Upper lobe of left lung (tissue), 6 donors: ENCODE results near the gene CALY. TPM values are rescaled to one million over a fixed set of nuclear protein-coding genes. Genes with fewer than 3 reads are reported as not detected.

Experiments
- ATAC-seq, 2 donors: fragments of 200-7000 bp; cut with Tn5 transposase; one replicate each; pipeline ENCODE4 v1.9.1; 2022; ENCODE audit warnings: mild to moderate bottlenecking in 2 of 2, moderate library complexity in 2 of 2; ENCODE audit not compliant: low FRiP score in 2 of 2
- DNase-seq, 2 donors: peaks; one replicate each; pipeline ENCODE4 v3.0.0-alpha.2; 2019 to 2020
- H3K27ac ChIP-seq, 4 donors: fragments of 200-600 bp; sonication (generic); one replicate each; pipeline ENCODE4 v1.5.1; 2016 to 2019
- H3K27me3 ChIP-seq, 4 donors: fragments of 200-600 bp; sonication (generic); one replicate each; pipeline ENCODE4 v1.5.1; 2017 to 2019
- H3K36me3 ChIP-seq, 4 donors: fragments of 200-600 bp; sonication (generic); one replicate each; pipeline ENCODE4 v1.5.1; 2016 to 2019
- H3K4me1 ChIP-seq, 4 donors: fragments of 200-600 bp; sonication (generic); one replicate each; pipeline ENCODE4 v1.5.1; 2018 to 2019
- H3K4me3 ChIP-seq, 4 donors: fragments of 200-600 bp; sonication (generic); one replicate each; pipeline ENCODE4 v1.5.1; 2017 to 2019; ENCODE audit warnings: mild to moderate bottlenecking in 2 of 4, moderate library complexity in 1 of 4
- H3K9me3 ChIP-seq, 4 donors: fragments of 200-600 bp; sonication (generic); one replicate each; pipeline ENCODE4 v1.5.1; 2018 to 2019
- EP300 ChIP-seq, 4 donors: sonication (generic); formaldehyde crosslinking; IDR thresholded peaks; one replicate each; pipeline ENCODE4 v1.5.1; 2017; ENCODE audit warnings: antibody characterized with exemption in 4 of 4, control low read depth in 2 of 4
- POLR2A ChIP-seq, 4 donors: fragments of 450-650 bp; IDR thresholded peaks; one replicate each; pipeline ENCODE4 v1.5.1; 2016 to 2017; ENCODE audit warnings: antibody characterized with exemption in 4 of 4, mild to moderate bottlenecking in 2 of 4
- POLR2AphosphoS5 ChIP-seq, 2 donors: sonication (generic); formaldehyde crosslinking; IDR thresholded peaks; one replicate each; pipeline ENCODE4 v1.5.1; 2017; ENCODE audit warnings: antibody characterized with exemption in 2 of 2
- WGBS, 2 donors: methylation state at CpG; one replicate each; pipeline ENCODE4 v1.1.5; 2017 to 2018; 5-methylcytosine and 5-hydroxymethylcytosine counted together
- total RNA-seq, 6 donors: library from RNA; depleted of rRNA in 4 of 6; stranded (reverse); fragments of >200 nt in 4 of 6; gene quantifications; one replicate each; pipeline versions ENCODE4 v1.1.0 to v1.2.1, GENCODE V29; 2016 to 2021
- TF ChIP-seq, protein P1 (sequence below), 6 experiments: fragments of 450-650 bp in 4 of 6; fragments of 200-600 bp in 2 of 6; sonication (generic) in 2 of 6; IDR thresholded peaks; one replicate each; pipeline ENCODE4 v1.5.1; 2016 to 2019; ENCODE audit warnings: antibody characterized with exemption in 6 of 6
- donor health status: DM: no; HTN: no; CAD: no; lungs with moderate emphysema.
- donor health status: DM: no; HTN: yes; CAD: no; lungs with severe emphysema.

CALY gene
- total RNA-seq, 6 donors from 2014 or later = 7.4 TPM; not detected in 5

DNA sequence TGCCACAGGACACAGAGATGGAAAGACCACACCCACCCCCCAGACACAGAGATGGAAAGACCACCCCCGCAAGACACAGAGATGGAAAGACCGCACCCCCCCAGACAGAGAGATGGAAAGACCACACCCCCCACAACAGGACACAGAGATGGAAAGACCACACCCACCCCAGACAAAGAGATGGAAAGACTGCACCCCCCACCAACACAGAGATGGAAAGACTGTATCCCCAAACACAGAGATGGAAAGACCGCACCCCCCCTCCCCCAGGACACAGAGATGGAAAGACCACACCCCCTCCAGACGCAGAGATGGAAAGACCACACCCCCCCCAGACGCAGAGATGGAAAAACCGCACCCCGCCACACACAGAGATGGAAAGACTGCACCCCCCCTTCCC, 20.0 kb downstream of the CALY start:
- TF ChIP-seq, protein P1, sequence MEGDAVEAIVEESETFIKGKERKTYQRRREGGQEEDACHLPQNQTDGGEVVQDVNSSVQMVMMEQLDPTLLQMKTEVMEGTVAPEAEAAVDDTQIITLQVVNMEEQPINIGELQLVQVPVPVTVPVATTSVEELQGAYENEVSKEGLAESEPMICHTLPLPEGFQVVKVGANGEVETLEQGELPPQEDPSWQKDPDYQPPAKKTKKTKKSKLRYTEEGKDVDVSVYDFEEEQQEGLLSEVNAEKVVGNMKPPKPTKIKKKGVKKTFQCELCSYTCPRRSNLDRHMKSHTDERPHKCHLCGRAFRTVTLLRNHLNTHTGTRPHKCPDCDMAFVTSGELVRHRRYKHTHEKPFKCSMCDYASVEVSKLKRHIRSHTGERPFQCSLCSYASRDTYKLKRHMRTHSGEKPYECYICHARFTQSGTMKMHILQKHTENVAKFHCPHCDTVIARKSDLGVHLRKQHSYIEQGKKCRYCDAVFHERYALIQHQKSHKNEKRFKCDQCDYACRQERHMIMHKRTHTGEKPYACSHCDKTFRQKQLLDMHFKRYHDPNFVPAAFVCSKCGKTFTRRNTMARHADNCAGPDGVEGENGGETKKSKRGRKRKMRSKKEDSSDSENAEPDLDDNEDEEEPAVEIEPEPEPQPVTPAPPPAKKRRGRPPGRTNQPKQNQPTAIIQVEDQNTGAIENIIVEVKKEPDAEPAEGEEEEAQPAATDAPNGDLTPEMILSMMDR (IDR thresholded peaks at IDR 0.05) = no peak
- TF ChIP-seq POLR2AphosphoS5 (IDR thresholded peaks at IDR 0.05) (no peak), POLR2A (IDR thresholded peaks at IDR 0.05) (no peak), EP300 (IDR thresholded peaks at IDR 0.05) (no peak)
- Histone ChIP-seq H3K4me3 (no peak overlapping the region), H3K27me3 (no peaks in the 10 kb centered on the region), H3K27ac (no peak overlapping the region), H3K36me3 (peaks cover 3 to 15% (median 12%) of the 10 kb centered on the region in 4 donors), H3K4me1 (peaks cover 5 to 11% (median 7%) of the 10 kb centered on the region in 4 donors), H3K9me3 (no peaks in the 10 kb centered on the region)
- ATAC-seq = no peak
- DNase-seq = no peak
- WGBS, 2 donors = 91 to 92% methylated on average over 7 of the region's 7 CpGs

DNA sequence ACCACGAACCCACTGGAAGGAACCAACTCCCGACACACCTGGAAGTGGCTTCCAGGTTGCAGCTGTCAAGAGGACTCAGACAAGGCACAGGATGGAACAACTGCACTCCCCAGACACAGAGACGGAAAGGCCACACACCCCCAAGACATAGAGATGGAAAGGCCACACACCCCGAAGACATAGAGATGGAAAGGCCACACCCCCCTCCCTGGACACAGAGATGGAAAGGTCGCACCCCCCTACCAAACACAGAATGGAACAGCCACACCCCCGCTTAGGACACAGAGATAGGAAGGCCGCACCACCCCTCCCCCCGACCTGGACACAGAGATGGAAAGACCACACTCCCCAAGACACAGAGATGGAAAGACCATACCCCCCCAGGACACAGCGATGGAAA, 20.4 kb downstream of the CALY start:
- Histone ChIP-seq H3K4me1 (peaks cover 5 to 11% (median 7%) of the 10 kb centered on the region in 4 donors), H3K36me3 (peaks cover 7 to 19% (median 16%) of the 10 kb centered on the region in 4 donors), H3K27ac (no peak overlapping the region), H3K9me3 (no peaks in the 10 kb centered on the region), H3K27me3 (no peaks in the 10 kb centered on the region), H3K4me3 (no peak overlapping the region)
- DNase-seq (no peak), ATAC-seq (no peak)
- 87 to 91% methylated on average over 6 to 9 of the region's 9 CpGs for WGBS, 2 donors
- TF ChIP-seq POLR2AphosphoS5 (IDR thresholded peaks at IDR 0.05) (no peak), EP300 (IDR thresholded peaks at IDR 0.05) (no peak)
- TF ChIP-seq, protein P1 (IDR thresholded peaks at IDR 0.05) = no peak

DNA sequence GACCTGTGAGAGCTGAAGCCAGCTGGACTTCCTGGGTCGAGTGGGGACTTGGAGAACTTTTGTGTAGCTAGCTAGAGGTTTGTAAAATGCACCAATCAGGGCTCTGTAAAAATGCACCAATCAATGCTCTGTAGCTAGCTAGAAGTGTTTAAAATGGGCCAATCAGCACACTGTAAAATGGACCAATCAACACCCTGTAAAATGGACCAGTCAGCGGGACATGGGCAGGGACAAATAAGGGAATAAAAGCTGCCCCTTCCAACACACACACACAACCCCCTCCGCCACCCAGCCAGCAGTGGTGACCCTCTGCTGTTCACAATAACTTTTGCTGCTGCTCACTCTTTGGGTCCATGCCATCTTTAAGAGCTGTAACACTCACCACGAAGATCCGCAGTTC, 20.8 kb downstream of the CALY start:
- H3K4me3 ChIP-seq = no peak overlapping the region
- H3K27ac ChIP-seq = no peak overlapping the region
- no peaks in the 10 kb centered on the region for H3K9me3 ChIP-seq
- ATAC-seq (no peak), DNase-seq (no peak)
- H3K27me3 ChIP-seq = no peaks in the 10 kb centered on the region
- peaks cover 7 to 21% (median 17%) of the 10 kb centered on the region in 4 donors for H3K36me3 ChIP-seq
- TF ChIP-seq POLR2A (IDR thresholded peaks at IDR 0.05) (no peak), POLR2AphosphoS5 (IDR thresholded peaks at IDR 0.05) (no peak), EP300 (IDR thresholded peaks at IDR 0.05) (no peak)
- TF ChIP-seq, protein P1 (IDR thresholded peaks at IDR 0.05) = no peak
- 79 to 96% methylated on average over 4 to 5 of the region's 5 CpGs for WGBS, 2 donors
- H3K4me1 ChIP-seq = peaks cover 5 to 11% (median 7%) of the 10 kb centered on the region in 4 donors

DNA sequence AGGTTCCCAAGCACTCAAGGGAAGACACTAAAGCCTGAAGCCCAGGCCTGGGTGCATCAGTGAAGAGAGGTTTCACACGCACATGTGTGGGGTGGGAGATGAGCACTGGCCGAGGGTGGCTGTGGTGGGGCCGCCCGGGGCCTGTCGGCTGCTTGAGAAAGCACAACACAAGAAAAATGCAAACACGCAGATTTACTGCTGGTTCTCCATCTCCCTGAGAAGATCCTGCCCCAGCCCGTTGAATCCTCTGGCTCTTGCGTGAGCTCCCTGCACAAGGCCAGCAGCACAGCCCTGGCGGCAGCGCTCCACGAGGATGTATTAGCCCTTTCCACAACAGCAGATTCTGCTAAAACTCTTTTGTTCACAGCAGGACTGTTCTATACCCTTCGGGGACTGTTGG, 21.8 kb downstream of the CALY start:
- no peak for ATAC-seq
- H3K27ac ChIP-seq = no peak overlapping the region
- peak in 1 of 2 donors; percentile 63 for DNase-seq

DNA sequence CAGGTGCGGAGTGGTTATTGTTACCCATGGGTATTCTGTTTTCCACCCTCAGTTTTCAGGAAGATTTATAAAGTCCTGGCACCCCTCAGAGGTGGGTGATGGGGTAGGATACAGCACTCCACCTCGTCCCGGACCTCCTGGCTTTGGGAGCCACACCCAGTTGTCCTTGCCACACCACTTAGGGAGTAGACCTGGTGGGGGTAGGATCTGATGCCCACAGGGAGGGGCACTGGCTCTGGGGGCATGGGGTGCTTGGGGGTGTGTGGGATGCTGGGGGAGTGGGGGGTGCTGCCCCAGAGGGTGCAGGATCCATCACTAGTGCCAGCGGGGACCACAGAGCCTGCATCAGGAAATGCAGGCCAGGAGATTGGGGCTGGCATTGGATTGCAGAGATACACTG, 23.5 kb downstream of the CALY start:
- no peak overlapping the region for H3K27ac ChIP-seq
- H3K9me3 ChIP-seq = no peaks in the 10 kb centered on the region
- no peak for DNase-seq
- no peak overlapping the region for H3K4me3 ChIP-seq
- no peaks in the 10 kb centered on the region for H3K27me3 ChIP-seq
- H3K36me3 ChIP-seq = peaks cover 7 to 34% (median 29%) of the 10 kb centered on the region in 4 donors
- no peak for ATAC-seq
- TF ChIP-seq, protein P1 (IDR thresholded peaks at IDR 0.05) = no peak
- TF ChIP-seq POLR2AphosphoS5 (IDR thresholded peaks at IDR 0.05) = no peak
- H3K4me1 ChIP-seq = peaks cover 4 to 12% (median 9%) of the 10 kb centered on the region in 4 donors
- 73 to 82% methylated on average over 4 of the region's 4 CpGs for WGBS, 2 donors

More for the DNA sequence above, 21.8 kb downstream of the CALY start:
- TF ChIP-seq, protein P1 (IDR thresholded peaks at IDR 0.05) = no peak
- peaks cover 5 to 11% (median 8%) of the 10 kb centered on the region in 4 donors for H3K4me1 ChIP-seq
- peaks cover 7 to 30% (median 26%) of the 10 kb centered on the region in 4 donors for H3K36me3 ChIP-seq
- H3K9me3 ChIP-seq = no peaks in the 10 kb centered on the region
- no peaks in the 10 kb centered on the region for H3K27me3 ChIP-seq
- H3K4me3 ChIP-seq = no peak overlapping the region
- WGBS, 2 donors = 90 to 94% methylated on average over 12 of the region's 12 CpGs
